Activated CD8-positive, alpha-beta memory T cell treated with anti-CD3 and anti-CD28 coated beads, Interleukin-2, amount 50 U/mL, for 1 hour (primary cell): ENCODE data around the gene MED7.
"Not testable (repeated sequence)": the region's sequence is repeated elsewhere in the genome, so short reads cannot be mapped to it uniquely, and the experiment has no call there.

Experiments
- DNase-seq: peaks from one replicate; pipeline ENCODE4 v3.0.0-alpha.2; 2020; ENCODE audit errors: extremely low read depth

MED7 gene, protein sequence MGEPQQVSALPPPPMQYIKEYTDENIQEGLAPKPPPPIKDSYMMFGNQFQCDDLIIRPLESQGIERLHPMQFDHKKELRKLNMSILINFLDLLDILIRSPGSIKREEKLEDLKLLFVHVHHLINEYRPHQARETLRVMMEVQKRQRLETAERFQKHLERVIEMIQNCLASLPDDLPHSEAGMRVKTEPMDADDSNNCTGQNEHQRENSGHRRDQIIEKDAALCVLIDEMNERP

DNA sequence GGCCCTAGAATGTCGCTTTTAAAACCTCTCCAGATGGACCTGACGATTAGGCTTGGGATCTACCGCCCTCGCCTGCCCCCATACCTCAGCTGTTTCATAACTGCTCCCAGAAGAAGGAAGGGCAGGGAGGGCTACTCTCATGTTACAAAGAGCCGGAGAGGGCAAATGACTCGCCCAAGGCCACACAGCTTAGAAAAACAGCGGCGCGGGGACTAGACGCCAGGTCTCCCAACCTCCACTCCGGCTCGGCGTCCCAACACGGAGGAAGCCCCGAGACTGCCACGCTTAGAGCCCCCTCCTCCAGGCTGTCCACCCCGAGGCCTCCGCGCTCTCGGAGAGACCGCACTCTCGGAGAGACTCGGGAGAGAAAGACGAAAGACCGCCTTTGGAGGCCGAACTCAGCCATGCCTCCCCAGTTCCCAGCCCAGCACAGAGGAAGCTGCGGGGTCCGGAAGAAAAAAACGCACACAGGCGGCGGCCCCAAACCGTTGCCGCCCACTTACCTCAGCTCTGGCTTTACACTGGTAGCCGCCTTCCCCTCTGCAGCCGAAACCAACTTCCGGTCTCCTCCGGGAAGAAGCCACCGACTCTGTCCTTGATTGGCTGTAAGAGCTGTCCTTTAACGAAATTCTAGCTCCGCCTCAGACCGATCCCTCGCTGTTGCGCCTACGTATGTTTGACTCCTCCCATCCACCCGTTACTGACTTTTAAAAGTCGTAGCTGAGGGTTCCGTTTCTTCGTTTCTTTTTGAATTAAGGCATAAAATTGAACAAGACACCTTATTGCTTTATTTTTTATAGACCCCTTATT, at the start of gene MED7:
TSS of gene MED7 (minus strand) at position 549 of the 810 bp plus-strand sequence. CDS start 3,434 bp downstream, outside the sequence.
- DNase-seq, result peak; percentile 90

DNA sequence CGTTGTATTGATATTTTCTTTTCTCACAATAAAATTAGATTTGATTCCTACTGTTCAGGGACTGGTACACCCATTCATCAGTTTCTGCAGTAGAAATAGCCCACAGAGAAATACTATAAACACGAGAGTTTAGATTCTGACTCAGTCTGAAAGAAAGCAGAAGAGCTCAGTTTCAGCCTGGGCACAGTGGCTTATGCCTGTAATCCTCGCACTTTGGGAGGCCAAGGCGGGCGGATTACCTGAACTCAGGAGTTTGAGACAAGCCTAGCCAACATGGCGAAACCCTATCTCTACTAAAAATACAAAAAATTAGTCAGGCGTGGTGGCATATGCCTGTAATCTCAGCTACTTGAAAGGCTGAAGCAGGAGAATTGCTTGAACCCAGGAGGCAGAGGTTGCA, 46.6 kb upstream of the MED7 start:
- no peak for DNase-seq

DNA sequence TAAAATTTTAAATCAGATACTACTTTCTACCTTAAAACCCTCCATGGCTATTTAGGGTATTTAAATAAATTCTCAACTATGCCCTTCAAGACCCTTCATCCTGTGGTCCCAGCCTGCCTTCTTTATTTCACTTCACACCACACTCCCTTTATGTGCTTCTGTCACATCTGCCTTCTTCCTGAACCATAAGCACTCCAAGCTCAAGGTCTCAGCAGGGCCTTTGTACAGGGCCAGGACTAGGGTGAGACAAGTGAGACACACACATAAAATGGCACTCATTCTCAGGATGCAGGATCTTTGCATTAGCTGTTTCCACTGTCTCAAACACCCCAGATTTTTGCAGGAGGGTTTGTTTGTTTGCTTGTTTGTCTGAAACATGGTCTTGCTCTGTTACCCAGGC, 45.6 kb upstream of the MED7 start:
- DNase-seq, result no peak

DNA sequence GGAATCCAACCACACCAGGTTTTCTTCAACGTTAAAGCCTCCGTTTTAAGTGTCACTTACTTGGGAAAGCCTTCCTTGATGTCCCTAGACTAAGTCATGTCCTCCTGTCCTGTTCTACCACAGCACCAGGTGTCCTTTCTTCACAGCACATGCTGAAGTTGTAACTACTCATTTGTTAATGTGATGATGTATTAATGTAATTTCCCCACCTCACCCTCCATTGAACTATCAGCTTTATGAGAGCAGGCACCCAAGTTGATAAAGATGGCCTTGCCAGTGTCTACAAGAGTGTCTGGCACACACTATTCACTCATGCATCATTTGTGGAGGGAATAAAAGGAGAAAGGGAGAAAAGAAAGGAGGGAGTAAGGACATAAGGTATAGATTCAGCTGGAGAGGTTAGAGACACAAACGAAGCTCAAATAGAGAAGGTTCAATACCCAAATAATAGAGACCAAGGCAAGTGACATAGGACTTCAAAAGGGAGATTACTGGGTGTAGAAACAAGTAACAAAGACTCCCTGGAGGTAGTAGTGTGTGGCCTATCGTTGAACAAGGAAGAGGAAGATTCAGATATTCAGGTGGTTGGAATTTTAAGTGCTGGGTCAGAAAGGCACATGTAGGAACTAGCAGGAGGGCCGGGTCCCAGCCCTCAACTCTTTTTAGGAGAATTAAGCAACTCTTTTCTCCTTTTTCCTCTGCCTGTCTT, 44.5 kb upstream of the MED7 start:
- no peak for DNase-seq

DNA sequence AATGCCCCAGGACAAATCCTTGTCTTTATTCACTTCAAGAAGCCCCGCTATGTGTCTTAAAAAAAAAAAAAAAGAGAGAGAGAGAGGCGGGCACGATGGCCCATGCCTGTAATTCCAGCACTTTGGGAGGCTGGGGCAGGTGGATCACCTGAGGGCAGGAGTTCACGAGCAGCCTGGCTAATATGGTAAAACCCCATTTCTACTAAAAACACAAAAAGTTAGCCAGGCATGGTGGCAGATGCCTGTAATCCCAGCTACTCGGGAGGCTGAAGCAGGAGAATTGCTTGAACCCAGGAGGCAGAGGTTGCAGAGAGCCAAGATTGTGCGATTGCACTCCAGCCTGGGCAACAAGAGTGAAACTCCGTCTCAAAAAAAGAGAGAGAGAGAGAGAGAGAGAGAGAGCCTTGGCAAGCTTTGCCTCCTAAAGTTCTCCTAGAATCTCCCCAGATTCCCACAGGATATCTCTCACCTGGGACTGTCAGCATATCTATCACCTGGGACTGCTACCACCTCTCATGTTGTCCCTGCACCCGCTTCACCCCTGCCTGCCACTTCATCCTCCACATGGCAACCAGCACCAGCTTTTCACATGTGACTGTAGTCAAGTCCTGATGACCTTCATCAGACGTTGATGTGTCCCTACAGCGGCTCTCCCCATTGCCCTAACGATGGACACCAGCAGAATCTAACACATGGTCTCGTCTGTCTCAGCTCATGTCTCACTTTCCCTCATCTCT, 43.8 kb upstream of the MED7 start:
- no peak for DNase-seq

DNA sequence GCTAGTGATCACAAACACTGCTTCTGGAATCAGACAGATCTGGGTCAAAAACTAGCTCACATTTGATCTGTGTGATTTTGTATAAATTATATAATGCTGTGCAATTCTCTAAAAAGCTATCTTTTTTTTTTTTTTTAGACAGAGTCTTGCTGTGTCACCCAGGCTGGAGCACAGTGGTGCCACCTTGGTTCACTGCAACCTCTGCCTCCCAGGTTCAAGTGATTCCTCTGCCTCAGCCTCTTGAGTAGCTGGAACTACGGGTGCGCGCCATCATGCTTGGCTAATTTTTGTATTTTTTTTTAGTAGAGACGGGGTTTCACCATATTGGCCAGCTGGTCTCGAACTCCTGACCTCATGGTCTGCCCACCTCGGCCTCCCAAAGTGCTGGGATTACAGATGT, 42.5 kb upstream of the MED7 start:
- DNase-seq, result not testable (repeated sequence)

DNA sequence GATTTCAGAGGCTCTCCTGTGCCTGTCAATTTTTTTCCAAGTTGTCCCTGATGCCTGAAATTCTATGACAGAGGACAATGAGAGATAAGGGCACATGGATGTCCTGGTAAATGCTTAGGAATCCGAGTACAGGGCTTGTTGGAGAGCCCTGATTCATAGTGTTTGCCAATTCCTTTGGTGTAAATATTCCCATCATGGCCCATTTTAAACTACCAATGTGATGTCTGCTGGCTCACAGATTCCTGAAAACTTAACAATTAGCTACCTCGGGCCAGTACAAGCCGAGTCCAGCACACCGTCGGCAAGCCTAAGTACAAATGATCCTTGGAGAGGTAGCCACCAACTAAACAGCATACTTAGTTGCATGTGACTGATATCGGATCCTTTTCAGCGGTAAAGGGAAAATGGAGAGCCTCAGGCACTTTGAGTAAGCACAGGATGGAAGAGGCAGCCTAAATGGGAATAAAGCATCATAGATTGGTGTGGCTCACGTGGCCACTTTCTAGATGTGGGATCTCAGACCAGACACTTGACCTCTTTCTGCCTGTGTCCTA, 41.5 kb upstream of the MED7 start:
- DNase-seq, result no peak

DNA sequence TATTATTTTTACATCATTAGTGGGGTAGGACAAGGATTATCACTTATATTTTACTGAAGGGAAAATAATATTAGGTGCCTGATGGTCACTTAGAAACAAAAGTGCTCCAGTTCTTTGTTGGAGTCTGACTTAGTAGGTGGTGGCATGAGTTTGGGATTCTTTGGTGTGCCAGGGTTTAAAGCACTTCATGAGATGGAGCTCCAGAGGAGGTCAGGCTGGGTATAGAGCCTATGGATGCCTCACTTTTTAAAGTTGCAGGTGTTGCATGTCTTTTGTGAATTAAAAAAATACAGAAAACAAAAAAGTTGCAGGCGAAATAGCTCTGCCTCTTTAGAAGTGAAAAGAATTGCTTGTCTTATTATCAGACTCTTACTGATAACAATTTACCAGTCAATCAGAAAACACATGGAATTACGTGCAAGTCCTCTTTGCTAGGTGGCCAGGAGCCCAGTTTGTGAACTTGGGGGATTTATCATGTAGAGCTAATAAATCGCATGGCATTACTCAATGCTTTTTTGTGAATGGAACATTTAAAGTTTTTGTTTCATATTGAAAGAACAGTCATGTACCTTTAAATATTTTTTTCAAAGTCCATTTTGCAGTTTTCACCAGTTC, 39.6 kb upstream of the MED7 start:
- DNase-seq, result no peak

DNA sequence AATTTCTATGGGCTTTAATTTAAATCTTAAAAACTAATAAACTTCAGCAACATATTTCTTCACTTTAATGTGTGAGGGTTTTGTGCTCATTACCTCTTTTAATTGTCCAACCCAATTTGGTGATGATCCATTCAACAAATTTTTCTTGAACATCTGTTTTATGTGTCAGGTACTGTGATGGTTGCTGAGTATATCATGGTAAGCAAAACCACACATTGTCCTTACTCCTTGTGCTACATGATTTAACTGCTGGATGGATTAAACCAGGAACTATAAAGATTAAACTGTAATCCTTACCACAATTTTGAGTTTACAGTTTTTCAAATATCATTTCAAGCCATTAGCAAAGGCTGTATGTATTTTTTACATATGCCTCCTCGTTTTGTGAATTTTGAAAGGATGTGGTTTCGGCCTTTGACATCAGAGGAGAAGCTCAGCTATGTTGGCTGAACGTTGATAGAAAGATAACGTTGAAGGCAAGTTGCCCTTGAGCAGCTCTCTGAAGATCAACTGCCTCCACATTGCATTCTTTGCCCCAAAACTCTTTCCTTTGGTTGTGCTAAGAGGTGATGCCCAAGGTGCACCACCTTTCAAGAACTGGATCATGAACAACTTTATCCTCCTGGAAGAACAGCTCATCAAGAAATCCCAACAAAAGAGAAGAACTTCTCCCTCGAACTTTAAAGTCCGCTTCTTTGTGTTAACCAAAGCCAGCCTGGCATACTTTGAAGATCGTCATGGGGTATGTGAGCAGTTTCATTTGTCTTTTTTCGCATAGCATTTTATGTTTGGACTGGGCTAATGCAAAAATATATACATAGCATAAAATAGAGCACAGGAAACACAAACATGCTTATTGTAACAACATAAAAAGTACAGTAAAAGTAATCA, 38.0 kb upstream of the MED7 start, which contains the start of gene ITK:
TSS of gene ITK (plus strand) at position 467 of the 891 bp plus-strand sequence. CDS start at position 605, 138 bp downstream.
- no peak for DNase-seq

DNA sequence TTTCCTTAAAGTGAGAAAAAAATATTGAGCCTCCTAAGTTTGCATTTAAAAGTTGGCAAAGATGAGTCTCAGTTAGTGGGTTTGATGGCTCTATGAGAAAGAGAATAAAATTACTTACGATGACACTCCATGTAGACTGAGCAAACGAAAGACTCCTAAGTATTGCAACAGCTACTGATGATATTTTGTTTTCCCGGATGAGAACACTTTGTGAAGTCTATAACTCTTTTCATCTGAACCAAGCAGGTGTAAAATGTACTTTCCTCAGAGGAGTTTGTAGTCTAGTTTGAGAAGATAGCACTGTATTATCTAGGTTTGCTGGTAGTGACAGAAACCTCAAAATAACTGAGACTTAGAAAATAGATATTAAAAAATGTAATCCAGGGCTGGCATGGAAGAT, 36.3 kb upstream of the MED7 start:
- no peak for DNase-seq

DNA sequence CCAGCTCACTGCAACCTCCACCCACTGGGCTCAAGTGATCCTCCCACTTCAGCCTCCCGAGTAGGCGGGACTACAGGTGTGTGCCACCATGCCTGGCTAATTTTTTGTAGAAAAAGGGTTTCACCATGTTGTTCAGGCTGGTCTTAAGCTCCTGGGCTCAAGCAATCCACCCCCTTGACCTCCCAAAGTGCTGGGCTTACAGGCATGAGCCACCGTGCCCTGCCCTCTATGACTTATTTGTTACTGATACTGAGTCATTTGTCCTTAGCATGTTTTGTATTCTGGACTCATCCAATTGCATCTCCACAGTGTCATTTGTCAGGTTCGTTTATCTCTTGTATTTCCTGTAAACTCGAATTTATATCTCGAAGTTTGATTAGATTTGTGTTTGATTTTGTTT, 35.3 kb upstream of the MED7 start:
- no peak for DNase-seq

DNA sequence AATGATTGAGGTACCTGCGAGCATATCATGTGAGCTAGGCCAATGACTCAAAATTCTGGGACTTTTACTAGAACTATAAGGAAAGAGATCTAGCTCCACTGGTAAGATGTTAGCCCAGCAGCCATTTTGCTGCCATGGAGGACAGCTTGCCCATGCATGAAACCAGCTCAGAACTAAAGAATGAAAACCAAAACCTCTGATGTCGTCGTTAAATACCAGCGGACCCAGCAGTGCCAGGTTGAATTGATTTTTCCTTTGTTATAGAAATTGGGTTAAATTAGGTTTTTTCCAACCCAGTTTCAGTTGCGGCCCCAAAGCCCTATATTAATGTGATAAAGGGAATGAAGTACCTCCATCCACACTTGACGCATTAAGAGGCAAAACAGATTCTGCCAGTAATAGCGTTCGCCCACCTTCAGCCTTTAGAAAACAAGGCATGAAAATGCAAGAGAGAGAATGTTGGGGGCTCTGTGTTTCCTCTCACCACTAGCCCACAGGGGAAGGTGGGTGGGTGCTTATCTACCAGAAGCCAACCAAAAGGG, 32.5 kb upstream of the MED7 start:
- no peak for DNase-seq

DNA sequence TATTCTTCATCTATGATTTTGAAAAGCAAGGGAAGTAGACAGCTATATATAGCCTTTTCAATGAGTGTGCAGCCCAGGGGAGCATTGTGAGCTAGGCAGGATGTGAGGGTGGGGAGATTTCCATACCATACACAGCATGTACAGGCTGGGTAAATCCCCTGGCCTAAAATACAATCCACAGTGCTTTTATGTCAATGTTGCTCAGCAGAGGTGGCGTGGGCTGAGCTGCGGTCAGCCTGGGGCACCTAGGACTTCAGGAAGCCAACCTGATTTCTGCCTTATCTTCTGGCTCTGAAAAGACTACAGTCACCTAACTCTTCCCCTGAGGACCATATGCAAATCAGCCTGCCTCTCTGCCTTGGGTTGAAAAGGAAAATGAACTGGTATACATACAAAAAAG, 29.7 kb upstream of the MED7 start:
- peak; percentile 64 for DNase-seq

DNA sequence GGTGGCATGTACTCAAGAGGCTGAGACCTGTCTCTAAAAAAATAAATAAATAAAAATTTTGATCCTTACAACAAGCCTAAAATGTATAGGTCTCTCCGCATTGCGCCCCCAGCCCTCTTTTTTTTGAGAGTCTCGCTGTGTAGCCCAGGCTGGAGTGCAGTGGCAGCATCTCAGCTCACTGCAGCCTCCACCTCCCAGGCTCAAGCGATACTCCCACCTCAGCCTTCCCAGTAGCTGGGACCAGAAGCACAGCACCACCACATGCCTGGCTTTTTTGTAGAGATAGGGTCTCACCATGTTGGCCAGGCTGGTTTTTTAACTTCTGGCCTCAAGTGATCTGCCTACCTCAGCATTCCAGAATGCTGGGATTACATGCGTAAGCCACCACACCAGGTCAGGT, 25.6 kb upstream of the MED7 start:
- no peak for DNase-seq

DNA sequence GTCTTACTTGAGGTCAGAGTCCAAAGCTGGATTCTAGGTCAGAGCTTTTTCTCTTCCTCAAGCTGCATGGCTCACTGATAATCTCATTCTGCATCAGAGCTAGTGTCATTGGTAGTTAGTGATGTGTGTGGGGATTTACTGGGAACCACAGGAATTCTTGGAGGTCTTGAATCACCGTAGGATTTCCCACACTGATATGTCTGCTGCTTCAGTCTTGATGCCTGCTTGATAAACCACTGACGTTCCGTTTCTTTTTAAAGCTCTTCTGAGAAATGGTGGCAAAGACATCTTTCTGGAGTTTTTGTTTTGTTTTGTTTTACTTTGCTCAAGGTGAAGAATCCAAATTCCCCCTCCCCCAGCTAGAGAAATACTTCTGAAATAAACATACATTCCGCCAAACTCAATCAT, 24.6 kb upstream of the MED7 start:
- DNase-seq, result no peak

DNA sequence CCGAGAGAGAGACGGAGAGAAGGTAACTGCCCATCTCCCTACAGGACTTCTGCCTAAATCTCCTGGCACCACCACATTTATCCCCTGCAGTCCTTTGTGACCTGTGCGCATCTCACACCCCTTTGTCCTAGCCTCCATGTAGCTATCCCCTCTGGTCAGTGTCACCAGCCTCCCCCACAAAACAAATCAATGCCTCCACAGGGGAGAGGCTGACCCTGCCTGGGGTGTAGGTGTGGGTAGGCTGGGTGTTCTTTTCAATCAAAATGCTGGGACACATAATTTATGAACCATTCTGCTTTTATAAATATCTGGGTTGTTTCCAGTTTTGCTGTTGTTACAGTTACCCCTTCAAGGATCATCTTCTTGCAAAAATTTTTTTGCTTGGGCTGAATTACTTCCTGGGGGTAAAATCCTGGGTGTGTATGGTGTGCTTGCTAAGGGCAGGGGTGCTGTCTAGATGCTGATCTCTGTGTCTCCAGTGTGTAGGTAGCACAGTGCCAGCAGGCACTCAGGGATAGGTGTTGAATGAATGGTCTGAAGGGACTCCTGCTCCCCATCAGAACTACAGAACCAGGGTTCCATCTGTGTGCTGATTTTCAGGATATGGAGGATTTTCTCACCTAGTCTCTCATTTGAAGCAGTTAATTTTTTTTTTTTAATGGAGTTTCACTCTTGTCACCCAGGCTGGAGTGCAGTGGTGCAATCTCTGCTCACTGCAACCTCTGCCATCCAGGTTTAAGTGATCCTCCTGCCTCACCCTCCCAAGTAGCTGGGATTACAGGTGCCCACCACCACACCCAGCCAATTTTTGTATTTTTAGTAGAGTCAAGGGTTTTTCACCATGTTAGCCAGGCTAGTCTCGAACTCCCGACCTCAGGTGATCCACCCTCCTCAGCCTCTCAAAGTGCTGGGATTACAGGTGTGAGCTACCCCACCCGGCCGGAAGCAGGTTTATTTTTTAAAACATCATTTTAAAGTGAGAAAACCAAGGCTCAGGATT, 23.8 kb upstream of the MED7 start, which contains the start of gene GARIN3:
TSS of gene GARIN3 (minus strand) at position 51 of the 1,000 bp plus-strand sequence. CDS start 96 bp downstream, outside the sequence.
- no peak for DNase-seq

DNA sequence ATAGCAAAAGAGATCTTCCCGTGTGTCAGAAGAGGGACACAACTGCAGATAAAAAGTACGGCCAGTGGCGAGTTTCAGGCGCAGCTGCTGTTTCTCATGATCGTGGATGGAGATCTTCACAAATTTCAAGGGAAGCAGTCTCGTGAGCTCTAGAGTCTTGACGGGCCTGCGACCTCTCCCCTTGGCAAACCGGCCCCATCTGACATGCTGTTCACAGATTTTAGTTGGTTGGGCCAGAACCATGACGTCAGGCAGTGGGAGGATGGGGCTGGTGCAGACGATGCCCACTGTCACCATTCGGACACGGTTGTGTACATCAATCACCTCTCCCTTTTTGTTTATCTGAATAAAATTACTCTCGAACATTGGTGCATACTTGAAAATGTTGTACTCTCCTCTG, 23.0 kb upstream of the MED7 start:
- DNase-seq, result no peak

DNA sequence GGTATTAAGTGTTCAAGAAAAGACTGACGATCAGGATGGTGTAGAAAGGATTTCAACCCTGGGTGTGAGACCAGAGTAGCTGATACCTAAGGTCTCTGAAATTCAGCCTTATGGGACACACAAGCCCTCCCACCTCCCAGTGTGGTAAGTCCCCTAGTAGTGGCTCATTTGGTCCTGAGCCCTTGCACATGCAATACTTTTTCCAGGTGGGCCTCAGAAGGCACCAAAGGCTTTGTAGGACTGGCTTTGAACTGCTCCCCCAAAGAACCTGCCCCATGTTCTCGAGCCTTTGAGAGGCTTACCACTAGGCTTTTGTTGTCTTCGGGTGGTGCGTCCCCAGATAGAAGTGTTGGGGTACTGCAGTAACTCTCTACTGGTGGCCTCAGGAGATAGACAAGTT, 22.6 kb upstream of the MED7 start:
- no peak for DNase-seq
